H1 (cell line): ENCODE data around the gene SGCD. TPM values are rescaled to one million over a fixed set of nuclear protein-coding genes. Genes with fewer than 3 reads are reported as not detected.

Experiments used
- CTCF ChIA-PET: fragments of 300-600 bp; sonication (Branson Sonifier 250); formaldehyde crosslinking; loops from one replicate; lab custom pipeline; 2021; ENCODE audit not compliant: partially characterized antibody; lab: Charles Lee
- POLR2A ChIA-PET: fragments of 300-600 bp; sonication (Branson Sonifier 250); formaldehyde crosslinking; loops from one replicate; lab custom pipeline; 2021; ENCODE audit warnings: inconsistent platforms; ENCODE audit not compliant: partially characterized antibody; lab: Charles Lee
- DNase-seq, 2 experiments: peaks; one replicate each; pipeline versions ENCODE4 v3.0.0 to v3.0.0-alpha.2; 2010 to 2022; ENCODE audit warnings: low spot score in 2 of 2, low read depth in 1 of 2, mixed read lengths in 1 of 2
- FAIRE-seq: peaks from 2 replicates; lab custom pipeline; 2011; peaks lifted over from hg19 to GRCh38; lab: Jason Lieb, UNC
- H2AFZ ChIP-seq: 2 replicates; pipeline ENCODE4 v1.8.1; 2012; ENCODE audit warnings: low read length, inconsistent platforms
- H2AK5ac ChIP-seq: 2 replicates; pipeline ENCODE4 v1.6.1; 2013; ENCODE audit warnings: low read depth, low read length
- H2BK120ac ChIP-seq: replicated peaks from 2 replicates; pipeline ENCODE3; 2013; ENCODE audit warnings: low read depth, low read length, inconsistent platforms
- H2BK12ac ChIP-seq: 2 replicates; pipeline ENCODE4 v1.6.1; 2013; ENCODE audit warnings: low read depth, low read length
- H2BK15ac ChIP-seq: 2 replicates; pipeline ENCODE4 v1.6.1; 2013; ENCODE audit warnings: low read length
- H2BK20ac ChIP-seq: 2 replicates; pipeline ENCODE4 v1.6.1; 2013; ENCODE audit warnings: low read length
- H2BK5ac ChIP-seq: 2 replicates; pipeline ENCODE4 v1.6.1; 2013; ENCODE audit warnings: low read depth, low read length
- H3K14ac ChIP-seq: 2 replicates; pipeline ENCODE4 v1.6.1; 2013; ENCODE audit warnings: inconsistent platforms; ENCODE audit not compliant: insufficient read length
- H3K18ac ChIP-seq: 2 replicates; pipeline ENCODE4 v1.6.1; 2013; ENCODE audit warnings: low read length; ENCODE audit errors: extremely low read depth
- H3K23ac ChIP-seq: 2 replicates; pipeline ENCODE4 v1.6.1; 2013; ENCODE audit warnings: inconsistent platforms; ENCODE audit not compliant: insufficient read length
- H3K23me2 ChIP-seq: 2 replicates; pipeline ENCODE4 v1.6.1; 2013; ENCODE audit warnings: low read depth, low read length
- H3K27ac ChIP-seq: 2 replicates; pipeline ENCODE4 v1.6.1; 2011; ENCODE audit warnings: low read depth, low read length, inconsistent platforms
- H3K27me3 ChIP-seq, 4 experiments: replicated peaks in 1 of 4; 1 replicate in 1 of 4; 2 replicates in 3 of 4; pipeline versions ENCODE4 v1.6.1 to v1.8.1; 2011 to 2013; ENCODE audit warnings: low read length in 3 of 4, mild to moderate bottlenecking in 3 of 4, inconsistent platforms in 2 of 4, mixed read lengths in 2 of 4, moderate library complexity in 1 of 4; ENCODE audit not compliant: control insufficient read depth in 3 of 4, insufficient read depth in 3 of 4; ENCODE audit errors: extremely low read depth in 1 of 4
- H3K36me3 ChIP-seq, 4 experiments: 2 replicates each; pipeline versions ENCODE4 v1.6.1 to v1.8.1; 2011 to 2013; ENCODE audit warnings: mild to moderate bottlenecking in 4 of 4, low read length in 3 of 4, moderate library complexity in 2 of 4, control low read depth in 1 of 4, inconsistent platforms in 1 of 4; ENCODE audit not compliant: insufficient read depth in 4 of 4, control insufficient read depth in 2 of 4
- H3K4ac ChIP-seq: replicated peaks from 2 replicates; pipeline ENCODE3; 2013; ENCODE audit warnings: low read length, low read depth, mixed read lengths, inconsistent platforms; ENCODE audit not compliant: insufficient read length
- H3K4me1 ChIP-seq, 4 experiments: replicated peaks in 1 of 4; 1 replicate in 1 of 4; 2 replicates in 3 of 4; pipeline versions ENCODE4 v1.6.1 to v1.8.1; 2011 to 2013; ENCODE audit warnings: low read length in 3 of 4, inconsistent platforms in 2 of 4, mixed read lengths in 1 of 4; ENCODE audit not compliant: insufficient read depth in 4 of 4, control insufficient read depth in 3 of 4
- H3K4me2 ChIP-seq, 2 experiments: 2 replicates each; pipeline versions ENCODE4 v1.6.1 to v1.8.1; 2011 to 2013; ENCODE audit warnings: low read depth in 2 of 2, low read length in 2 of 2, control low read depth in 1 of 2, inconsistent platforms in 1 of 2, mild to moderate bottlenecking in 1 of 2; ENCODE audit not compliant: insufficient read depth in 1 of 2
- H3K4me3 ChIP-seq, 4 experiments: fragments of 200-600, 300-600 bp in 1 of 4; sonication (generic), shearing (Covaris generic), sonication (Bioruptor Twin) in 1 of 4; 2 replicates each; pipeline versions ENCODE4 v1.5.1 to v1.8.1; 2011 to 2016; ENCODE audit warnings: low read length in 4 of 4, low read depth in 3 of 4, control low read depth in 2 of 4, inconsistent platforms in 2 of 4, mild to moderate bottlenecking in 2 of 4, mixed read lengths in 1 of 4, moderate library complexity in 1 of 4; ENCODE audit not compliant: insufficient read depth in 2 of 4; ENCODE audit errors: extremely low read depth in 1 of 4
- H3K56ac ChIP-seq: replicated peaks from 2 replicates; pipeline ENCODE3; 2013; ENCODE audit warnings: low read depth, mild to moderate bottlenecking, mixed read lengths, low read length, inconsistent platforms; ENCODE audit not compliant: insufficient read length
- H3K79me1 ChIP-seq: 2 replicates; pipeline ENCODE4 v1.6.1; 2013; ENCODE audit warnings: low read depth, low read length, control low read depth
- H3K79me2 ChIP-seq, 2 experiments: 2 replicates each; pipeline versions ENCODE4 v1.6.1 to v1.8.1; 2012 to 2013; ENCODE audit warnings: low read length in 2 of 2, mild to moderate bottlenecking in 2 of 2, inconsistent platforms in 1 of 2; ENCODE audit not compliant: insufficient read depth in 2 of 2, control insufficient read depth in 1 of 2
- H3K9ac ChIP-seq, 4 experiments: replicated peaks in 1 of 4; 1 replicate in 1 of 4; 2 replicates in 3 of 4; pipeline versions ENCODE4 v1.6.1 to v1.8.1; 2011 to 2013; ENCODE audit warnings: low read depth in 3 of 4, low read length in 3 of 4, control low read depth in 2 of 4, mild to moderate bottlenecking in 2 of 4, moderate library complexity in 2 of 4, inconsistent platforms in 1 of 4; ENCODE audit errors: extremely low read depth in 1 of 4
- H3K9me3 ChIP-seq, 2 experiments: 2 replicates each; pipeline versions ENCODE4 v1.6.1 to v1.8.1; 2012 to 2013; ENCODE audit warnings: mild to moderate bottlenecking in 2 of 2, moderate library complexity in 2 of 2, control low read depth in 1 of 2, inconsistent platforms in 1 of 2, low read depth in 1 of 2, low read length in 1 of 2, mixed read lengths in 1 of 2; ENCODE audit not compliant: insufficient read depth in 2 of 2
- H4K20me1 ChIP-seq, 2 experiments: replicated peaks in 1 of 2; 2 replicates each; pipeline versions ENCODE3 to v1.8.1; 2011 to 2013; ENCODE audit warnings: inconsistent platforms in 2 of 2, low read length in 2 of 2, mild to moderate bottlenecking in 1 of 2; ENCODE audit not compliant: insufficient read depth in 2 of 2, control insufficient read depth in 1 of 2
- H4K5ac ChIP-seq: 2 replicates; pipeline ENCODE4 v1.6.1; 2013; ENCODE audit warnings: low read length, low read depth, mixed read lengths, inconsistent platforms; ENCODE audit not compliant: insufficient read length
- H4K8ac ChIP-seq: 2 replicates; pipeline ENCODE4 v1.8.0; 2013; ENCODE audit warnings: mild to moderate bottlenecking, moderate library complexity, low read length, inconsistent platforms; ENCODE audit not compliant: insufficient read depth; ENCODE audit errors: extremely low read depth
- H4K91ac ChIP-seq: replicated peaks from 2 replicates; pipeline ENCODE3; 2013; ENCODE audit warnings: low read length, mixed read lengths, inconsistent platforms; ENCODE audit not compliant: insufficient read length
- SAP30 ChIP-seq: fragments of 300-600 bp; sonication (generic); IDR thresholded peaks from 2 replicates; pipeline ENCODE4 v1.7.1; 2012; ENCODE audit warnings: low read length, moderate library complexity, mild to moderate bottlenecking, inconsistent platforms; ENCODE audit not compliant: insufficient read depth, insufficient replicate concordance
- WGBS, 2 experiments: shearing (Covaris generic) in 1 of 2; methylation state at CpG; one replicate each; pipeline versions ENCODE4 v1.1.6 to v1.1.7; 2013 to 2015; ENCODE audit warnings: low lambda C conversion rate in 2 of 2, mixed read lengths in 2 of 2, inconsistent platforms in 1 of 2, low coverage in 1 of 2, missing lambda C conversion rate in 1 of 2; ENCODE audit not compliant: insufficient replicate concordance in 2 of 2, insufficient coverage in 1 of 2, insufficient read length in 1 of 2; ENCODE audit errors: extremely low coverage in 1 of 2, missing lambda C conversion rate in 1 of 2; 5-methylcytosine and 5-hydroxymethylcytosine counted together
- polyA plus RNA-seq, 7 experiments: library from polyadenylated mRNA; depleted of rRNA in 3 of 7; stranded (reverse) in 5 of 7; unstranded in 2 of 7; fragments of >200 nt in 5 of 7; fragments of 200-250 nt in 2 of 7; gene quantifications; 1 replicate in 5 of 7; 2 replicates in 1 of 7; 4 replicates in 1 of 7; pipeline versions ENCODE4 v1.2.1 to v1.2.3, GENCODE V29; 2011 to 2013; ENCODE audit warnings: missing spikeins in 2 of 7, mixed read lengths in 2 of 7
- total RNA-seq: library from RNA; stranded (reverse); fragmentation: NEBNext Ultra II Directional; extraction: Animal tissue kit (Norgen Biotek cat#: 25700); gene quantifications from 2 replicates; pipeline ENCODE4 v1.2.1, GENCODE V29; 2021

SGCD gene
- total and polyA plus RNA-seq, 2 of the 8 experiments (the other 6 are each of a cell fraction or from before 2014, with no cell fraction given), result 0.04 to 0.08 TPM

- H3K36me3 ChIP-seq, result no peaks in the 10 kb centered on the region
- H4K8ac ChIP-seq, result no peak overlapping the region
- no peaks in the 10 kb centered on the region for H3K79me1 ChIP-seq
- H3K23me2 ChIP-seq, result no peaks in the 10 kb centered on the region
- no peaks in the 10 kb centered on the region for H3K9me3 ChIP-seq
- no peak overlapping the region for H2BK12ac ChIP-seq
- H3K4me3 ChIP-seq, result no peak overlapping the region
- H3K4me2 ChIP-seq, result no peak overlapping the region
- CTCF ChIA-PET, result no interaction called here
- POLR2A ChIA-PET, result no interaction called here
- DNase-seq, result no peak
- 89% methylated on average over 1 of the region's 1 CpG; no CpG with 5 or more reads in 1 of the 2 experiments for whole genome bisulfite sequencing, 2 experiments
- H2AFZ ChIP-seq, result no peak overlapping the region
- no peaks in the 10 kb centered on the region for H3K27me3 ChIP-seq
- no peak overlapping the region for H3K4ac ChIP-seq
- H4K5ac ChIP-seq, result no peak overlapping the region
- H3K27ac ChIP-seq, result no peak overlapping the region
- H3K23ac ChIP-seq, result no peak overlapping the region
- H4K91ac ChIP-seq, result no peak overlapping the region
- H2BK15ac ChIP-seq, result no peak overlapping the region
- H3K4me1 ChIP-seq, result no peaks in the 10 kb centered on the region
- no peak for FAIRE-seq
- no peak overlapping the region for H2AK5ac ChIP-seq
- no peak overlapping the region for H2BK120ac ChIP-seq
- no peak for TF ChIP-seq SAP30
- TF ChIP-seq, all 59 proteins: peak for 0
- H3K14ac ChIP-seq, result no peak overlapping the region
- no peak overlapping the region for H3K18ac ChIP-seq
- H2BK5ac ChIP-seq, result no peak overlapping the region
- H3K56ac ChIP-seq, result no peak overlapping the region
- H2BK20ac ChIP-seq, result no peak overlapping the region
- no peaks in the 10 kb centered on the region for H3K79me2 ChIP-seq
- H4K20me1 ChIP-seq, result no peaks in the 10 kb centered on the region
- H3K9ac ChIP-seq, result no peak overlapping the region
Observed at GRCh38 chr5:156459812-156460385, 132.9 kb downstream of the SGCD start.
